ENCODE data around the gene ACAN.

ACAN gene

DNA sequence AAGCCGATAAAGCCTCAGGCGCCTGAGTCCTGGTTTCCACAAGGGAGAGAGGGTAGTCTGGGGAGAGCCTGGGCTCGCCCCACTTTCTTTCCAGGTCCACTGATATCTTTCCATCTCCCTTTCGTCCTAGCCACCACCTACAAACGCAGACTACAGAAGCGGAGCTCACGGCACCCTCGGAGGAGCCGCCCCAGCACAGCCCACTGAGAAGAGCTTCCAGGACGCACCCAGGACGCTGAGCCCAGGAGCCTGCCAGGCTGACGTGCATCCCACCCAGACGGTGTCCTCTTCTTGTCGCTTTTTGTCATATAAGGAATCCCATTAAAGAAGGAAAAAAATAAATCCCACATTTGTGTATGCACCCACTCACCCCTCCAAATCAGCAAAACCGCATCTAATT, 71.0 kb downstream of the ACAN start:
- TF ChIP-seq, protein P1, sequence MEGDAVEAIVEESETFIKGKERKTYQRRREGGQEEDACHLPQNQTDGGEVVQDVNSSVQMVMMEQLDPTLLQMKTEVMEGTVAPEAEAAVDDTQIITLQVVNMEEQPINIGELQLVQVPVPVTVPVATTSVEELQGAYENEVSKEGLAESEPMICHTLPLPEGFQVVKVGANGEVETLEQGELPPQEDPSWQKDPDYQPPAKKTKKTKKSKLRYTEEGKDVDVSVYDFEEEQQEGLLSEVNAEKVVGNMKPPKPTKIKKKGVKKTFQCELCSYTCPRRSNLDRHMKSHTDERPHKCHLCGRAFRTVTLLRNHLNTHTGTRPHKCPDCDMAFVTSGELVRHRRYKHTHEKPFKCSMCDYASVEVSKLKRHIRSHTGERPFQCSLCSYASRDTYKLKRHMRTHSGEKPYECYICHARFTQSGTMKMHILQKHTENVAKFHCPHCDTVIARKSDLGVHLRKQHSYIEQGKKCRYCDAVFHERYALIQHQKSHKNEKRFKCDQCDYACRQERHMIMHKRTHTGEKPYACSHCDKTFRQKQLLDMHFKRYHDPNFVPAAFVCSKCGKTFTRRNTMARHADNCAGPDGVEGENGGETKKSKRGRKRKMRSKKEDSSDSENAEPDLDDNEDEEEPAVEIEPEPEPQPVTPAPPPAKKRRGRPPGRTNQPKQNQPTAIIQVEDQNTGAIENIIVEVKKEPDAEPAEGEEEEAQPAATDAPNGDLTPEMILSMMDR (conservative IDR thresholded peaks at IDR 0.05), result no peak
- H3K27ac ChIP-seq, result no peak overlapping the region

DNA sequence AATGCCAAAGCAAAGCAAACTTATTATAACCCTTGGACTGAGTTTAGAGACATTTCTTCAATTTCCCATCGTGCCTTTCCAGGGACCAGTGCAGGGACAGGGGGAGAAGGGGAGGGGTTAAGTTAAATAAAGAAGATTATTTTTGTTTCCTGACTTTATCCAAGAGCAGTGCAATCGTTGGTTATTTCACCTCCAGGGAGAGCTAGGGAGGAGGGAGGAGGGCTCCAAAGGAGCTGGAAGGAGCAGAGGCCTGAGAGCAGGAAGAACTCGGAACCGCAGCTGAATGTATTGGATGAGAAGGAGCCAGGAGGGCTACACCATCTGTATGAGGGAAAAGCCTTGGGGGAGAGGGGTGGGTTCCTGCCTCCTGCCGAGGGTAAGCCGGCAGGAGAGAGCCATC, 71.4 kb downstream of the ACAN start:
- TF ChIP-seq, protein P1 (conservative IDR thresholded peaks at IDR 0.05), result no peak

DNA sequence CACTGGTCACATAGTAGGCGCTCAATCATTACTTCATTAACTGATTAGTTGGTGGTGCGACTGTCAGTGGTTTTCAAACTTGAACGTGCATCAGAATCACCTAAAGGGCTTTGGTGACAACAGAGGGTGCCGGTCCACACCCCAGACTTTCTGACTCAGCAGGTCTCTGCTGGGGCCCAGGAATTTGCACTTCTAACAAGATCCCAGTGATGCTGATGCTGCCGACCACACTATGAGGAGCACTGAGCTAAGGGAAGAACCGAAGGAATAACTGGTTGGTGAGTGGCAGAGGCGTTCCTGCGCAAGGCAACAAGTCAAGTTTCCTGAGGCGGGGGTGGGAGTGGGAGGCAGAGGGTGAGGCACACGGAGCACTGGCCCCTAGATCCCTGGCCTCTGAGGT, 73.3 kb downstream of the ACAN start:
- H3K27ac ChIP-seq, result no peak overlapping the region
- TF ChIP-seq, protein P1 (conservative IDR thresholded peaks at IDR 0.05), result no peak

More for the DNA sequence above, 71.4 kb downstream of the ACAN start:
- no peak overlapping the region for H3K27ac ChIP-seq

DNA sequence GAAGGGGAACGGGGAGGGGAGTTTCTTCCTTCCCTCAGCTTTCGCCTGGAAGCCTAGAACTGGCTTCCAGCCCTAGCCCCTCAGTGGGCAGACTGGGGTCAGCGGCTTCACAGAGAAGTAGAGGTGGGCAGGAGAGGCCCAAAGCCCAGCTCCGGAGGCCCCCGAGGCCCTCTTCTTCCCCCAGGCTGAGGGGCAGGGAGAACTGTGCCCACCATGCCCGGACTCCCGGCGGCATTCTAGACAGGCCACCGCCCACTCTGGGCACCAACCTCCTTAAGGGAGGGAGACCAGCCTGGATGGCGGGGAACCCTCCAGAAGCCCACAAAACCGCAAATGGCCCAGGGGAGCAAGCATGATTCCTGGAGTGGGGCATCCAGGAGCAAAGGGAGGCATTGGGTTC, 74.2 kb downstream of the ACAN start:
- H3K27ac ChIP-seq, result no peak overlapping the region
- TF ChIP-seq, protein P1 (conservative IDR thresholded peaks at IDR 0.05), result no peak

DNA sequence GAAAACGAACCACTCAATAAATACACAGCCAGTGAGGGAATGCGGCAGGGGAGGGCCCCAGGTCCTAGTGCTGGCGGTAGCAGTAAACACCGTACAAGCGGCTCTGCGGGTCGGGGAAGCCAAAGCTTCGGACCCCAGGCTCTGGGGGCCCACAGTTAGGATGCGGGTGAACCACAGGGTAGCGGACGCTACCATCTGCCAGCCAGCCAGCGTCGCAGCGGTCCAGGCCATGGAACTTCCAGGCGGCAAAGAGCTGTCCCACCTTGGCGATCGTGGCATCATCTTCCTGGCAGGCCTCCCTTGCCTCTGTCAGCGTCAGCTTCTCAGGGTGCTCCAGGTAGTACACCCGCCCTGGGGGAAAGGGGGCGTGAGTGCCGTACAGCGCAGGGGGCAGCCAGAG, 74.7 kb downstream of the ACAN start:
- TF ChIP-seq, protein P1 (conservative IDR thresholded peaks at IDR 0.05), result no peak
- no peak overlapping the region for H3K27ac ChIP-seq

DNA sequence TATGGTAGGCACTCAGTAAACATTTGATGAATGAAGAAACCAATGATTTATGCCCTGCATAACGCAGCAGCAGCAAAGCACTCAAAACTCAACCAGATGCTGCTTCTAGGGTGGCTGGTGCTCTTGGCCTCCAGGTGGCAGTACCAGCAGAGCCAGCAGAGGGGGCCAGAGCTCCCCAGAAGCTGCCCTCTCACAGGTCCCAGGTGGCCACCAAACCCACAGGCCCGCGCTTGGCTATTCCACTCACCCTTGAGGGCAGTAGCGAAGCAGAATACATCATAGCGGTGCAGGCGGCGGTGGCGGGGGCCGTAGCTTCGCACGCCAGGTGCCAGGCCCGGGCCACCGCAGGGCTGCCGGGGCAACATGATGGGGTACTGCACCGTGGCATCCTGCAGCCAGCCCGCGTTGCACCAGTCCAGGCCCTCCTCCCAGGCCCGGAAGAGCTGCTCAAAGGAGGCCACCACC, 75.5 kb downstream of the ACAN start:
- H3K27ac ChIP-seq, result no peak overlapping the region
- TF ChIP-seq, protein P1 (conservative IDR thresholded peaks at IDR 0.05), result peak; percentile 92

DNA sequence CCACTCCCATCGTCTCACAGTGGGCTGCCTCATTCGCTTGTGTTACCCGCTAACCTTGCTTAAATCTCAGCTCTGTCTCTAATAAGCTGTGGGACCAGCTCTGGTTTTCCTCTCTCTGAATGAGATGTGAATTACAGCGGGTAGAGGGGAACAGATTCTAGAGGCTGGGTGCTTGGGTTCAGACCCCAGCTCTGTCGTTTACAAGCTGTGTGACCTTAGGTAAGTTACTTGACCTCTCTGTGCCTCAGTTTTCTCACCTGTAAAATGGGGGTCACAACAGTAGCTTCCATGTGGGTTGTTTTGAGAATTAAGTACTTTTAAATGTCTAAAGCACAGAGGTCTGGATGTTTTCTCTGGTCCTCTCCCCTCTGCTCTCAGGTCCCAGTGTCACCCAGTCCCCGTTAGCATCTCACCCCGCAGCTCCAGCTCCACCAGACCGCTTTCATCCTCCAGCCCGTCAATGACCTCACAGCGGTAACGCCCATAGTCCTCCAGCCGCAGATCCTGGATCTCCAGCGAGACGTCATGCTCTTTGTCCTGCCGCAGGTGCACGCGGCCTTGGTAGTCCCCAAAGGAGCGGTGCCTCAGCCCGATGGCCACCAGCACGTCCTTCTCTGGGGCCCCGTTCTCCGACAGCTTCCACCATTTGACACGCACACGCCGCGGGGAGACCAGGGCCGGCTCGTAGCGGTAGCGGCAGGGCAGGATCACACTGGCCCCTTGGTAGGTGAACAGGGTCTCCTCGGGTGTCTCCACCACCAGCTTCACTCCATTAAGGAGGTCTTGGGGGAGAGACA, 77.9 kb downstream of the ACAN start:
- H3K27ac ChIP-seq, result no peak overlapping the region
- TF ChIP-seq, protein P1 (conservative IDR thresholded peaks at IDR 0.05), result no peak

Data from VCaP (cell line).